Transverse colon (tissue), 4 donors: ENCODE measurements around the gene ZNF232.

Experiments
- CTCF ChIP-seq, 5 experiments: fragments of 200-600 bp in 3 of 5; fragments of 450-650 bp in 2 of 5; sonication (generic) in 3 of 5; IDR thresholded peaks; 1 replicate in 2 of 5; 2 replicates in 3 of 5; pipeline ENCODE4 v1.5.1; 2016 to 2017; ENCODE audit warnings: antibody characterized with exemption in 5 of 5, inconsistent platforms in 3 of 5, mild to moderate bottlenecking in 2 of 5, moderate library complexity in 1 of 5
- EP300 ChIP-seq: sonication (generic); formaldehyde crosslinking; IDR thresholded peaks from one replicate; pipeline ENCODE4 v1.6.1; 2017; ENCODE audit warnings: antibody characterized with exemption, low read depth
- POLR2A ChIP-seq: fragments of 450-650 bp; IDR thresholded peaks from one replicate; pipeline ENCODE4 v1.6.1; 2016; ENCODE audit warnings: antibody characterized with exemption, mild to moderate bottlenecking, moderate library complexity
- POLR2AphosphoS5 ChIP-seq, 3 donors: sonication (generic); formaldehyde crosslinking; IDR thresholded peaks; one replicate each; pipeline ENCODE4 v1.6.1; 2016; ENCODE audit warnings: antibody characterized with exemption in 3 of 3

GRCh38 chr17:5138616-5139457, 27.2 kb upstream of the ZNF232 start:
- TF ChIP-seq CTCF (IDR thresholded peaks at IDR 0.05) = no peak
- TF ChIP-seq EP300 = no peak
- TF ChIP-seq POLR2AphosphoS5 (IDR thresholded peaks at IDR 0.05) = no peak
- TF ChIP-seq POLR2A = no peak
